Astrocyte (in vitro differentiated cells and primary cell): Measurements from ENCODE around the gene UNC5B. TPM values are rescaled to one million over a fixed set of nuclear protein-coding genes. Genes with fewer than 3 reads are reported as not detected.

Source experiments
- DNase-seq: peaks from one replicate; pipeline ENCODE4 v3.0.0-alpha.2; 2010; ENCODE audit warnings: low read depth
- FAIRE-seq: peaks from 2 replicates; lab custom pipeline; 2011; peaks lifted over from hg19 to GRCh38; lab: Jason Lieb, UNC
- H2AFZ ChIP-seq: 2 replicates; pipeline ENCODE4 v1.6.0; 2012; ENCODE audit warnings: low read depth, low read length, inconsistent platforms
- H3K27ac ChIP-seq: 2 replicates; pipeline ENCODE4 v1.5.1; 2011; ENCODE audit warnings: low read depth, low read length, inconsistent platforms
- H3K27me3 ChIP-seq: 2 replicates; pipeline ENCODE4 v1.6.0; 2011; ENCODE audit warnings: low read length, inconsistent platforms; ENCODE audit not compliant: insufficient read depth
- H3K36me3 ChIP-seq: 2 replicates; pipeline ENCODE4 v1.5.1; 2011; ENCODE audit warnings: low read length, inconsistent platforms; ENCODE audit not compliant: insufficient read depth
- H3K4me1 ChIP-seq: 2 replicates; pipeline ENCODE4 v1.5.1; 2011; ENCODE audit warnings: low read length, inconsistent platforms; ENCODE audit not compliant: insufficient read depth
- H3K4me2 ChIP-seq: 2 replicates; pipeline ENCODE4 v1.6.0; 2012; ENCODE audit warnings: low read length, inconsistent platforms
- H3K4me3 ChIP-seq: 2 replicates; pipeline ENCODE4 v1.5.1; 2011; ENCODE audit warnings: low read depth, mild to moderate bottlenecking, low read length, inconsistent platforms; ENCODE audit not compliant: insufficient read depth
- H3K79me2 ChIP-seq: 2 replicates; pipeline ENCODE4 v1.6.0; 2012; ENCODE audit warnings: mild to moderate bottlenecking, low read length, inconsistent platforms; ENCODE audit not compliant: insufficient read depth
- H3K9ac ChIP-seq: 2 replicates; pipeline ENCODE4 v1.6.0; 2012; ENCODE audit warnings: mild to moderate bottlenecking, low read length, inconsistent platforms
- H3K9me3 ChIP-seq: 2 replicates; pipeline ENCODE4 v1.5.1; 2012; ENCODE audit warnings: low read depth, mild to moderate bottlenecking, low read length, inconsistent platforms; ENCODE audit not compliant: insufficient read depth
- H4K20me1 ChIP-seq: 2 replicates; pipeline ENCODE4 v1.6.0; 2012; ENCODE audit warnings: low read length, inconsistent platforms; ENCODE audit not compliant: insufficient read depth
- H3K27ac Mint-ChIP-seq: one replicate; pipeline ENCODE4 v1.8.0; 2021; ENCODE audit warnings: mild to moderate bottlenecking, mixed read lengths; ENCODE audit not compliant: unreplicated experiment
- H3K27me3 Mint-ChIP-seq: one replicate; pipeline ENCODE4 v1.8.0; 2021; ENCODE audit warnings: low read depth, mixed read lengths; ENCODE audit not compliant: unreplicated experiment
- H3K36me3 Mint-ChIP-seq: one replicate; pipeline ENCODE4 v1.8.0; 2021; ENCODE audit warnings: low read depth, mixed read lengths; ENCODE audit not compliant: unreplicated experiment
- H3K4me1 Mint-ChIP-seq: one replicate; pipeline ENCODE4 v1.8.0; 2021; ENCODE audit warnings: low read depth, mixed read lengths; ENCODE audit not compliant: unreplicated experiment
- H3K4me3 Mint-ChIP-seq: one replicate; pipeline ENCODE4 v1.8.0; 2021; ENCODE audit warnings: mild to moderate bottlenecking, moderate library complexity, mixed read lengths; ENCODE audit not compliant: unreplicated experiment
- H3K9me3 Mint-ChIP-seq: one replicate; pipeline ENCODE4 v1.8.0; 2021; ENCODE audit warnings: mild to moderate bottlenecking, mixed read lengths; ENCODE audit not compliant: unreplicated experiment
- CTCF ChIP-seq: IDR thresholded peaks from 2 replicates; pipeline ENCODE4 v1.5.1; 2011; ENCODE audit warnings: low read depth, mild to moderate bottlenecking, inconsistent platforms, low read length, moderate library complexity; ENCODE audit not compliant: insufficient read depth
- EZH2 ChIP-seq: IDR thresholded peaks from 2 replicates; pipeline ENCODE4 v1.6.1; 2012; ENCODE audit warnings: mild to moderate bottlenecking, low read length, inconsistent platforms; ENCODE audit not compliant: insufficient read depth
- total RNA-seq: library from RNA; stranded (reverse); gene quantifications from 2 replicates; pipeline ENCODE4 v1.2.1, GENCODE V29; 2021

Gene UNC5B
- total RNA-seq, 1 donor from 2014 or later: 15.0 TPM

- H4K20me1 ChIP-seq: peaks cover 22% of the 10 kb centered on the region
- H3K27ac Mint-ChIP-seq: no peak overlapping the region
Observed at GRCh38 chr10:71277914-71278665, 65.7 kb downstream of the UNC5B start.

GRCh38 chr10:71278691-71279588 is 66.6 kb downstream of the UNC5B start:
- no peaks in the 10 kb centered on the region for H3K79me2 ChIP-seq
- Mint-ChIP-seq H3K27ac (no peak overlapping the region), H3K36me3 (peaks cover 16% of the 10 kb centered on the region), H3K4me1 (peaks cover 7% of the 10 kb centered on the region), H3K4me3 (no peak overlapping the region), H3K27me3 (peaks cover 2% of the 10 kb centered on the region), H3K9me3 (no peaks in the 10 kb centered on the region)
- no peak overlapping the region for H3K27ac ChIP-seq
- H3K27me3 ChIP-seq: no peaks in the 10 kb centered on the region
- peaks cover 22% of the 10 kb centered on the region for H4K20me1 ChIP-seq
- no peak overlapping the region for H2AFZ ChIP-seq
- no peaks in the 10 kb centered on the region for H3K36me3 ChIP-seq
- TF ChIP-seq CTCF (no peak), EZH2 (no peak)
- H3K4me1 ChIP-seq: peaks cover 2% of the 10 kb centered on the region
- FAIRE-seq (no peak), DNase-seq (no peak)
- H3K9ac ChIP-seq: no peak overlapping the region
- H3K4me2 ChIP-seq: no peak overlapping the region
- no peak overlapping the region for H3K4me3 ChIP-seq
- no peaks in the 10 kb centered on the region for H3K9me3 ChIP-seq

More at GRCh38 chr10:71277914-71278665, 65.7 kb downstream of the UNC5B start:
- Histone ChIP-seq H2AFZ (no peak overlapping the region), H3K36me3 (no peaks in the 10 kb centered on the region), H3K4me1 (peaks cover 2% of the 10 kb centered on the region), H3K9ac (no peak overlapping the region), H3K9me3 (no peaks in the 10 kb centered on the region), H3K4me2 (no peak overlapping the region), H3K79me2 (no peaks in the 10 kb centered on the region), H3K4me3 (no peak overlapping the region), H3K27me3 (no peaks in the 10 kb centered on the region), H3K27ac (no peak overlapping the region)
- H3K9me3 Mint-ChIP-seq: no peaks in the 10 kb centered on the region
- H3K27me3 Mint-ChIP-seq: no peaks in the 10 kb centered on the region
- TF ChIP-seq EZH2 (no peak), CTCF (no peak)
- FAIRE-seq: no peak
- peaks cover 12% of the 10 kb centered on the region for H3K36me3 Mint-ChIP-seq
- H3K4me1 Mint-ChIP-seq: peaks cover 7% of the 10 kb centered on the region
- H3K4me3 Mint-ChIP-seq: no peak overlapping the region
- no peak for DNase-seq
